K562 (cell line): ENCODE results near the gene CDKN3. TPM values are rescaled to one million over a fixed set of nuclear protein-coding genes. Genes with fewer than 3 reads are reported as not detected.

Experiments used
- BCOR ChIP-seq: fragments of 450-650 bp; IDR thresholded peaks from 2 replicates; pipeline ENCODE4 v1.6.1; 2016
- BDP1 ChIP-seq: IDR thresholded peaks from 3 replicates; pipeline ENCODE4 v1.6.1; 2011; ENCODE audit not compliant: insufficient read length, insufficient read depth
- CHD2 ChIP-seq: IDR thresholded peaks from 2 replicates; pipeline ENCODE4 v1.6.1; 2011; ENCODE audit warnings: low read depth, low read length
- CSDE1 ChIP-seq, 2 experiments: fragments of 450-650 bp; IDR thresholded peaks; 2 replicates each; pipeline ENCODE4 v1.6.1; 2016; ENCODE audit warnings: mild to moderate bottlenecking in 1 of 2
- GABPB2 ChIP-seq: fragments of 250-450 bp; sonication (Bioruptor Pico); conservative IDR thresholded peaks from 2 replicates; pipeline ENCODE4 v1.5.1; 2021; ENCODE audit warnings: mild to moderate bottlenecking
- GATAD2B ChIP-seq: fragments of 450-650 bp; IDR thresholded peaks from 2 replicates; pipeline ENCODE4 v1.6.1; 2017; ENCODE audit warnings: mild to moderate bottlenecking, borderline replicate concordance
- KHSRP ChIP-seq: fragments of 450-650 bp; IDR thresholded peaks from 2 replicates; pipeline ENCODE4 v1.6.1; 2017
- NRF1 ChIP-seq, 2 experiments: fragments of 450-650 bp; IDR thresholded peaks in 1 of 2; conservative IDR thresholded peaks in 1 of 2; 2 replicates each; pipeline ENCODE4 v1.6.1; 2014; ENCODE audit warnings: mild to moderate bottlenecking in 2 of 2
- SAFB2 ChIP-seq: fragments of 200-400 bp; formaldehyde crosslinking; IDR thresholded peaks from 2 replicates; pipeline ENCODE4 v1.6.1; 2018; ENCODE audit warnings: borderline replicate concordance, low read length, low read depth, moderate library complexity; ENCODE audit not compliant: severe bottlenecking
- SREBF1 ChIP-seq: fragments of 150-350 bp; IDR thresholded peaks from 2 replicates; pipeline ENCODE4 v1.6.1; 2014; ENCODE audit warnings: antibody characterized with exemption, low read depth, low read length, borderline replicate concordance
- SRF ChIP-seq, 2 experiments: fragments of 250-450, 450-650 bp in 1 of 2; sonication (Bioruptor Pico) in 1 of 2; sonication (generic) in 1 of 2; formaldehyde crosslinking; IDR thresholded peaks; 2 replicates each; pipeline versions ENCODE4 v1.5.0 to v1.5.1; 2020 to 2022; ENCODE audit warnings: mild to moderate bottlenecking in 1 of 2, missing genetic modification reagents in 1 of 2
- TCFL5 ChIP-seq: fragments of 250-450 bp; sonication (Bioruptor Pico); conservative IDR thresholded peaks from 2 replicates; pipeline ENCODE4 v1.6.1; 2021; ENCODE audit warnings: mild to moderate bottlenecking, moderate library complexity, matching md5 sums
- ZFX ChIP-seq: sonication (generic); formaldehyde crosslinking; IDR thresholded peaks from 2 replicates; pipeline ENCODE4 v1.8.0; 2022; ENCODE audit warnings: mild to moderate bottlenecking, missing genetic modification reagents, moderate library complexity
- ZNF121 ChIP-seq: sonication (generic); formaldehyde crosslinking; conservative IDR thresholded peaks from 2 replicates; pipeline ENCODE4 v1.8.0; 2022; ENCODE audit warnings: missing genetic modification reagents
- ZNF408 ChIP-seq: fragments of 250-450 bp; sonication (Bioruptor Pico); IDR thresholded peaks from 2 replicates; pipeline ENCODE4 v1.4.0; 2020; ENCODE audit warnings: low read depth, mild to moderate bottlenecking, moderate library complexity
- ZNF586 ChIP-seq: fragments of 450-650 bp; formaldehyde crosslinking; conservative IDR thresholded peaks from 2 replicates; pipeline ENCODE4 v1.4.0; 2020; ENCODE audit warnings: mild to moderate bottlenecking, moderate library complexity
- ZNF696 ChIP-seq: fragments of 250-450 bp; sonication (Bioruptor Pico); conservative IDR thresholded peaks from 2 replicates; pipeline ENCODE4 v1.4.0; 2020; ENCODE audit warnings: mild to moderate bottlenecking, moderate library complexity
- ZNF707 ChIP-seq: fragments of 250-450 bp; sonication (Bioruptor Pico); conservative IDR thresholded peaks from 2 replicates; pipeline ENCODE4 v1.8.0; 2022; ENCODE audit warnings: inconsistent platforms, mild to moderate bottlenecking, moderate library complexity
- polyA plus RNA-seq, 8 experiments: library from polyadenylated mRNA; depleted of rRNA in 4 of 8; stranded (reverse) in 5 of 8; unstranded in 3 of 8; fragments of >200 nt; fragmentation: Nextera tagmentation in 2 of 8; fragmentation: Illumina TruSeq in 1 of 8; extraction: Ambion mirVana in 2 of 8; extraction: Trizol in 1 of 8; gene quantifications; 2 replicates each; pipeline versions ENCODE4 v1.2.1 to v1.2.3, GENCODE V29; 2011 to 2014; ENCODE audit warnings: inconsistent platforms in 1 of 8, missing spikeins in 1 of 8
- total RNA-seq, 7 experiments: library from RNA; depleted of rRNA in 6 of 7; stranded (reverse); fragments of >200 nt in 6 of 7; fragmentation: Illumina TruSeq in 2 of 7; extraction: Trizol in 2 of 7; gene quantifications; 2 replicates each; pipeline versions ENCODE4 v1.2.1 to v1.2.3, GENCODE V29; 2011 to 2021; ENCODE audit warnings: low replicate concordance in 1 of 7
- TF ChIP-seq, protein P1 (sequence below): fragments of 450-650 bp; conservative IDR thresholded peaks from 2 replicates; pipeline ENCODE4 v1.6.1; 2016; ENCODE audit warnings: missing genetic modification characterization, low read depth, mild to moderate bottlenecking, missing compliant biosample characterization, moderate library complexity
- TF ChIP-seq, protein P2 (sequence below): fragments of 450-650 bp; conservative IDR thresholded peaks from 2 replicates; pipeline ENCODE4 v1.6.1; 2016; ENCODE audit warnings: missing genetic modification characterization, low read depth, mild to moderate bottlenecking, control low read depth, missing compliant biosample characterization
- TF ChIP-seq, protein P3 (sequence below): sonication (generic); formaldehyde crosslinking; IDR thresholded peaks from 2 replicates; pipeline ENCODE4 v1.4.0; 2020; ENCODE audit warnings: mild to moderate bottlenecking, missing genetic modification reagents
- TF ChIP-seq, protein P4 (sequence below), 3 experiments: IDR thresholded peaks in 2 of 3; conservative IDR thresholded peaks in 1 of 3; 2 replicates each; pipeline ENCODE4 v1.5.1; 2011 to 2012; ENCODE audit warnings: low read length in 3 of 3, mild to moderate bottlenecking in 3 of 3, control low read depth in 2 of 3, improper control_type of control experiment in 1 of 3, inconsistent platforms in 1 of 3, low read depth in 1 of 3, mixed read lengths in 1 of 3, moderate library complexity in 1 of 3; ENCODE audit not compliant: insufficient read depth in 2 of 3

CDKN3 gene
- total and polyA plus RNA-seq, 9 of the 15 experiments (the other 6 are each of a cell fraction or from before 2014, with no cell fraction given): 41.3 to 128 (median 70.7) TPM

DNA sequence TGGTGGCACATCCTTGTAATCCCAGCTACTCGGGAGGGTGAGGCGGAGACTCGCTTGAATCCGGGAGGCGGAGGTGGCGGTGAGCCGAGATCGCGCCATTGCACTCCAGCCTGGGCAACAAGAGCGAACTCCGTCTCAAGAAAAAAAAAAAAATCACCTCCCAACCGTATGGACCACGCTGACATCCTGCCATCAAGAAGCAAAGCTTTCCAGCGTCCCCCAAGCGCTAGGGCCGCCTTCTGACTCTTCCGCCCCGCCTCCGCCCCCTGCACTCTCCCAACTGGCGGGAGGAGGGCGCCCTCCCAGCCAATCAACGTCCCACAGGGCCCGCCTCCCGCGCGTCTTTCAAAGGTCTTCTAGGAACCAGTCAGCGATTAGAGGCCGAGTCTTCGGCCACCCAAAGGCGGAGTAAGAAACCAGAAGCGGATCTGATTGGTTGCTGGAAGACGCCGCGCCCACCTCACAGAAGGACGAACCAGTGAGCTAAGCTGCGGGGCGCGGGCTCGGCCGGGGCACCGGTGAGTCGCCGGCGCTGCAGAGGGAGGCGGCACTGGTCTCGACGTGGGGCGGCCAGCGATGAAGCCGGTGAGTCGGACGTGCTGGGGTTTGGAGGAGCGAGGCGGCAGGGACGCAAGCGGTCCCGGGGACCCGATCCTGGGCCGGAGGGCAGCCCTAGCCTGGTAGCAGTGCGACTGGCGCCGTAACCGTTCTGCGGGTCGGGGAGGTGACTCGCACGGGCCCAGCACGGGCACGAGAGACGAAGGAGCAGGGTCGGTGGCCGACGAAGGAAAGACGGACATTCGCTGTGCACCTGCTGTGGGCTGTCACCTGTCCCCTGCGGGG, at the start of gene CDKN3 (continued):
- peak in 1 of 2 experiments; percentile 53; a peak in 2 of 4 replicates for TF ChIP-seq SRF (CRISPR knock-in tag; IDR thresholded peaks at IDR 0.05)
- TF ChIP-seq, protein P1, sequence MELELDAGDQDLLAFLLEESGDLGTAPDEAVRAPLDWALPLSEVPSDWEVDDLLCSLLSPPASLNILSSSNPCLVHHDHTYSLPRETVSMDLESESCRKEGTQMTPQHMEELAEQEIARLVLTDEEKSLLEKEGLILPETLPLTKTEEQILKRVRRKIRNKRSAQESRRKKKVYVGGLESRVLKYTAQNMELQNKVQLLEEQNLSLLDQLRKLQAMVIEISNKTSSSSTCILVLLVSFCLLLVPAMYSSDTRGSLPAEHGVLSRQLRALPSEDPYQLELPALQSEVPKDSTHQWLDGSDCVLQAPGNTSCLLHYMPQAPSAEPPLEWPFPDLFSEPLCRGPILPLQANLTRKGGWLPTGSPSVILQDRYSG (tag): no peak
- TF ChIP-seq, protein P2, sequence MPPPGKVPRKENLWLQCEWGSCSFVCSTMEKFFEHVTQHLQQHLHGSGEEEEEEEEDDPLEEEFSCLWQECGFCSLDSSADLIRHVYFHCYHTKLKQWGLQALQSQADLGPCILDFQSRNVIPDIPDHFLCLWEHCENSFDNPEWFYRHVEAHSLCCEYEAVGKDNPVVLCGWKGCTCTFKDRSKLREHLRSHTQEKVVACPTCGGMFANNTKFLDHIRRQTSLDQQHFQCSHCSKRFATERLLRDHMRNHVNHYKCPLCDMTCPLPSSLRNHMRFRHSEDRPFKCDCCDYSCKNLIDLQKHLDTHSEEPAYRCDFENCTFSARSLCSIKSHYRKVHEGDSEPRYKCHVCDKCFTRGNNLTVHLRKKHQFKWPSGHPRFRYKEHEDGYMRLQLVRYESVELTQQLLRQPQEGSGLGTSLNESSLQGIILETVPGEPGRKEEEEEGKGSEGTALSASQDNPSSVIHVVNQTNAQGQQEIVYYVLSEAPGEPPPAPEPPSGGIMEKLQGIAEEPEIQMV (tag): no peak
- no peak for TF ChIP-seq GABPB2 (CRISPR knock-in tag)
- peak; percentile 77 for TF ChIP-seq ZFX (CRISPR knock-in tag)
- TF ChIP-seq, protein P3, sequence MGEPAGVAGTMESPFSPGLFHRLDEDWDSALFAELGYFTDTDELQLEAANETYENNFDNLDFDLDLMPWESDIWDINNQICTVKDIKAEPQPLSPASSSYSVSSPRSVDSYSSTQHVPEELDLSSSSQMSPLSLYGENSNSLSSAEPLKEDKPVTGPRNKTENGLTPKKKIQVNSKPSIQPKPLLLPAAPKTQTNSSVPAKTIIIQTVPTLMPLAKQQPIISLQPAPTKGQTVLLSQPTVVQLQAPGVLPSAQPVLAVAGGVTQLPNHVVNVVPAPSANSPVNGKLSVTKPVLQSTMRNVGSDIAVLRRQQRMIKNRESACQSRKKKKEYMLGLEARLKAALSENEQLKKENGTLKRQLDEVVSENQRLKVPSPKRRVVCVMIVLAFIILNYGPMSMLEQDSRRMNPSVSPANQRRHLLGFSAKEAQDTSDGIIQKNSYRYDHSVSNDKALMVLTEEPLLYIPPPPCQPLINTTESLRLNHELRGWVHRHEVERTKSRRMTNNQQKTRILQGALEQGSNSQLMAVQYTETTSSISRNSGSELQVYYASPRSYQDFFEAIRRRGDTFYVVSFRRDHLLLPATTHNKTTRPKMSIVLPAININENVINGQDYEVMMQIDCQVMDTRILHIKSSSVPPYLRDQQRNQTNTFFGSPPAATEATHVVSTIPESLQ (CRISPR knock-in tag): no peak
- TF ChIP-seq ZNF408 (CRISPR knock-in tag): no peak
- TF ChIP-seq BCOR: no peak; the same call in 1 of the 2 replicates
- TF ChIP-seq TCFL5 (CRISPR knock-in tag): no peak
- no peak; a peak in 1 of 4 replicates for TF ChIP-seq CSDE1 (IDR thresholded peaks at IDR 0.05)
- TF ChIP-seq ZNF586 (CRISPR knock-in tag): no peak
- TF ChIP-seq SREBF1: no peak
- TF ChIP-seq SAFB2: no peak
- peak; percentile 62 to 73; a peak in 3 of 4 replicates for TF ChIP-seq NRF1 (conservative IDR thresholded peaks at IDR 0.05 in 1 of 2, IDR thresholded peaks at IDR 0.05 in 1 of 2)
- TF ChIP-seq ZNF707 (CRISPR knock-in tag): no peak
- TF ChIP-seq KHSRP: no peak
- TF ChIP-seq ZNF121 (CRISPR knock-in tag): no peak
- TF ChIP-seq GATAD2B: peak; percentile 57; the same call in 1 of the 2 replicates
- TF ChIP-seq, protein P4, sequence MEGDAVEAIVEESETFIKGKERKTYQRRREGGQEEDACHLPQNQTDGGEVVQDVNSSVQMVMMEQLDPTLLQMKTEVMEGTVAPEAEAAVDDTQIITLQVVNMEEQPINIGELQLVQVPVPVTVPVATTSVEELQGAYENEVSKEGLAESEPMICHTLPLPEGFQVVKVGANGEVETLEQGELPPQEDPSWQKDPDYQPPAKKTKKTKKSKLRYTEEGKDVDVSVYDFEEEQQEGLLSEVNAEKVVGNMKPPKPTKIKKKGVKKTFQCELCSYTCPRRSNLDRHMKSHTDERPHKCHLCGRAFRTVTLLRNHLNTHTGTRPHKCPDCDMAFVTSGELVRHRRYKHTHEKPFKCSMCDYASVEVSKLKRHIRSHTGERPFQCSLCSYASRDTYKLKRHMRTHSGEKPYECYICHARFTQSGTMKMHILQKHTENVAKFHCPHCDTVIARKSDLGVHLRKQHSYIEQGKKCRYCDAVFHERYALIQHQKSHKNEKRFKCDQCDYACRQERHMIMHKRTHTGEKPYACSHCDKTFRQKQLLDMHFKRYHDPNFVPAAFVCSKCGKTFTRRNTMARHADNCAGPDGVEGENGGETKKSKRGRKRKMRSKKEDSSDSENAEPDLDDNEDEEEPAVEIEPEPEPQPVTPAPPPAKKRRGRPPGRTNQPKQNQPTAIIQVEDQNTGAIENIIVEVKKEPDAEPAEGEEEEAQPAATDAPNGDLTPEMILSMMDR (IDR thresholded peaks at IDR 0.05 in 2 of 3, conservative IDR thresholded peaks at IDR 0.05 in 1 of 3; ENCODE audit: insufficient read depth in 2 of 3, low read depth in 1 of 3, low read length in 3 of 3): peak; percentile 32 to 47 (median 33); a peak in 3 of 6 replicates
- TF ChIP-seq CHD2: peak; percentile 74
- TF ChIP-seq ZNF696: no peak
- no peak for TF ChIP-seq BDP1
